ENCODE data around the gene EPM2AIP1. TPM values are rescaled to one million over a fixed set of nuclear protein-coding genes. Genes with fewer than 3 reads are reported as not detected.

EPM2AIP1 gene
- total RNA-seq, 2 donors from 2014 or later: 15.7 to 19.5 TPM

- Mint-ChIP-seq H3K27ac (no peak overlapping the region), H3K36me3 (ENCODE audit: low read depth) (peaks cover 62% of the 10 kb centered on the region)
- peaks cover 88% of the 10 kb centered on the region for H3K36me3 ChIP-seq (ENCODE audit: control insufficient read depth, insufficient read depth, low read length)
Observed at GRCh38 chr3:37029516-37030163, 36.7 kb upstream of the EPM2AIP1 start.

GRCh38 chr3:37029111-37029510, 36.2 kb upstream of the EPM2AIP1 start:
- Histone ChIP-seq H3K36me3 (ENCODE audit: control insufficient read depth, insufficient read depth, low read length) (peaks cover 89% of the 10 kb centered on the region), H3K9me3 (ENCODE audit: control insufficient read depth, low read length) (peaks cover 11% of the 10 kb centered on the region), H3K9ac (ENCODE audit: extremely low read depth, low read length, poor library complexity, severe bottlenecking) (no peak overlapping the region), H3K27ac (ENCODE audit: low read depth, low read length) (no peak overlapping the region), H3K4me1 (ENCODE audit: control insufficient read depth, insufficient read depth, low read length) (no peaks in the 10 kb centered on the region), H3K4me3 (ENCODE audit: low read length) (no peak overlapping the region), H3K27me3 (ENCODE audit: control insufficient read depth, insufficient read depth, low read length, poor library complexity, severe bottlenecking) (no peaks in the 10 kb centered on the region)
- Mint-ChIP-seq H3K27me3 (ENCODE audit: insufficient read depth) (no peaks in the 10 kb centered on the region), H3K4me1 (peaks cover 6% of the 10 kb centered on the region), H3K27ac (no peak overlapping the region), H3K36me3 (ENCODE audit: low read depth) (peaks cover 65% of the 10 kb centered on the region), H3K4me3 (no peak overlapping the region), H3K9me3 (peaks cover 12% of the 10 kb centered on the region)
- no CpG with 5 or more reads among the region's 1 CpG for WGBS, 2 experiments (ENCODE audit: insufficient coverage in 1 of 2, insufficient read length in 1 of 2)
- DNase-seq: no peak
- no peak for TF ChIP-seq CTCF (conservative IDR thresholded peaks at IDR 0.05)

More at GRCh38 chr3:37029516-37030163, 36.7 kb upstream of the EPM2AIP1 start:
- Mint-ChIP-seq H3K4me1 (peaks cover 6% of the 10 kb centered on the region), H3K4me3 (no peak overlapping the region), H3K27me3 (ENCODE audit: insufficient read depth) (no peaks in the 10 kb centered on the region), H3K9me3 (peaks cover 7% of the 10 kb centered on the region)
- Histone ChIP-seq H3K9ac (ENCODE audit: extremely low read depth, low read length, poor library complexity, severe bottlenecking) (no peak overlapping the region), H3K27ac (ENCODE audit: low read depth, low read length) (no peak overlapping the region), H3K4me3 (ENCODE audit: low read length) (no peak overlapping the region), H3K27me3 (ENCODE audit: control insufficient read depth, insufficient read depth, low read length, poor library complexity, severe bottlenecking) (no peaks in the 10 kb centered on the region), H3K9me3 (ENCODE audit: control insufficient read depth, low read length) (peaks cover 11% of the 10 kb centered on the region), H3K4me1 (ENCODE audit: control insufficient read depth, insufficient read depth, low read length) (no peaks in the 10 kb centered on the region)
- TF ChIP-seq CTCF (conservative IDR thresholded peaks at IDR 0.05): no peak
- DNase-seq: no peak

GRCh38 chr3:37028329-37028728, 35.4 kb upstream of the EPM2AIP1 start:
- no peak overlapping the region for H3K9ac ChIP-seq (ENCODE audit: extremely low read depth, low read length, poor library complexity, severe bottlenecking)
- H3K27me3 Mint-ChIP-seq (ENCODE audit: insufficient read depth): no peaks in the 10 kb centered on the region
- H3K9me3 ChIP-seq (ENCODE audit: control insufficient read depth, low read length): peaks cover 11% of the 10 kb centered on the region
- H3K9me3 Mint-ChIP-seq: peaks cover 17% of the 10 kb centered on the region
- TF ChIP-seq CTCF (conservative IDR thresholded peaks at IDR 0.05): no peak
- H3K4me1 Mint-ChIP-seq: peaks cover 6% of the 10 kb centered on the region
- no peaks in the 10 kb centered on the region for H3K4me1 ChIP-seq (ENCODE audit: control insufficient read depth, insufficient read depth, low read length)
- 97% methylated on average over 1 of the region's 1 CpG; no CpG with 5 or more reads in 1 of the 2 experiments for WGBS, 2 experiments (ENCODE audit: insufficient coverage in 1 of 2, insufficient read length in 1 of 2)
- no peak overlapping the region for H3K27ac ChIP-seq (ENCODE audit: low read depth, low read length)
- no peak overlapping the region for H3K4me3 ChIP-seq (ENCODE audit: low read length)
- H3K36me3 Mint-ChIP-seq (ENCODE audit: low read depth): peaks cover 69% of the 10 kb centered on the region
- peaks cover 88% of the 10 kb centered on the region for H3K36me3 ChIP-seq (ENCODE audit: control insufficient read depth, insufficient read depth, low read length)
- H3K27me3 ChIP-seq (ENCODE audit: control insufficient read depth, insufficient read depth, low read length, poor library complexity, severe bottlenecking): no peaks in the 10 kb centered on the region
- DNase-seq: no peak
- H3K4me3 Mint-ChIP-seq: no peak overlapping the region
- H3K27ac Mint-ChIP-seq: no peak overlapping the region
